Measurements from ENCODE around the gene LRRC74B. TPM values are rescaled to one million over a fixed set of nuclear protein-coding genes. Genes with fewer than 3 reads are reported as not detected.

Gene LRRC74B
- total and polyA plus RNA-seq, 5 donors: not detected

DNA sequence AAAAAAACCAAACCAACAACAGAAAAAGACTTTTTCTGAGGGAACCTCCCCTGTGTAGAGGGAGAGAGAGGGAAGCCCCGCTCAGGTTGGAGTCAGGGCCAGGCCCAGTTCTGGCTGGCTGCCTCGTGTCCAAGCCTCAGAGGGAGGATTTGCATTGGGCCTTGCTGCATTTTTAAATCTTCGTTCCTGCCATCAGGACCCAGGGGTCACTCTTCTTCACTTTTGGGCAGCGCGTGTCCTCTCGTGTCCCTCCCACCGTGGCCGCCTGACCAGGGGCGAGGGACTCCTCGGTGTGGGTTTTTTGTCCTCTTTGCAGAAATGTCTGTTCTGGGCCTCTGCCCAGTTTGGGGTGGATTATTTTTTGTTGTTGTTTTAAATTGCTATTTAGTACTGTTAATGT is 57.9 kb downstream of the LRRC74B start:
- no peaks in the 10 kb centered on the region for H3K9me3 ChIP-seq (ENCODE audit: control insufficient read depth, low read length)
- H3K4me3 ChIP-seq (ENCODE audit: low read length): no peak overlapping the region
- no peak for ATAC-seq

GRCh38 chr22:21104126-21104691 is 58.5 kb downstream of the LRRC74B start:
- H3K4me1 ChIP-seq (ENCODE audit: control insufficient read depth, insufficient read depth, low read length): no peaks in the 10 kb centered on the region
- H3K9me3 ChIP-seq (ENCODE audit: control insufficient read depth, low read length): no peaks in the 10 kb centered on the region
- ATAC-seq (no peak), DNase-seq (no peak)
- whole genome bisulfite sequencing: 84% methylated on average over 3 of the region's 3 CpGs
- no peak overlapping the region for H3K27ac ChIP-seq (ENCODE audit: low read length)
- intact Hi-C loops (cut with DNase I): no loop called here
- H3K4me3 ChIP-seq (ENCODE audit: low read length): no peak overlapping the region
- no peaks in the 10 kb centered on the region for H3K27me3 ChIP-seq (ENCODE audit: control insufficient read depth, insufficient read depth)

More for the DNA sequence above, 57.9 kb downstream of the LRRC74B start:
- intact Hi-C loops (cut with DNase I): no loop called here
- H3K4me1 ChIP-seq (ENCODE audit: control insufficient read depth, insufficient read depth, low read length): no peaks in the 10 kb centered on the region
- 85% methylated on average over 10 of the region's 10 CpGs for WGBS
- H3K27ac ChIP-seq (ENCODE audit: low read length): no peak overlapping the region
- no peak for DNase-seq
- no peaks in the 10 kb centered on the region for H3K27me3 ChIP-seq (ENCODE audit: control insufficient read depth, insufficient read depth)

GRCh38 chr22:21105294-21105693 is 59.5 kb downstream of the LRRC74B start:
- Histone ChIP-seq H3K9me3 (ENCODE audit: control insufficient read depth, low read length) (no peaks in the 10 kb centered on the region), H3K27ac (ENCODE audit: low read length) (no peak overlapping the region), H3K27me3 (ENCODE audit: control insufficient read depth, insufficient read depth) (no peaks in the 10 kb centered on the region), H3K4me1 (ENCODE audit: control insufficient read depth, insufficient read depth, low read length) (no peaks in the 10 kb centered on the region), H3K4me3 (ENCODE audit: low read length) (no peak overlapping the region)
- intact Hi-C loops (cut with DNase I): no loop called here
- DNase-seq (no peak), ATAC-seq (no peak)
- WGBS: 82% methylated on average over 2 of the region's 2 CpGs

GRCh38 chr22:21106000-21106399 is 60.3 kb downstream of the LRRC74B start:
- DNase-seq (no peak), ATAC-seq (no peak)
- Histone ChIP-seq H3K27ac (ENCODE audit: low read length) (no peak overlapping the region), H3K9me3 (ENCODE audit: control insufficient read depth, low read length) (no peaks in the 10 kb centered on the region), H3K4me1 (ENCODE audit: control insufficient read depth, insufficient read depth, low read length) (no peaks in the 10 kb centered on the region), H3K4me3 (ENCODE audit: low read length) (no peak overlapping the region), H3K27me3 (ENCODE audit: control insufficient read depth, insufficient read depth) (no peaks in the 10 kb centered on the region)
- WGBS: 76% methylated on average over 5 of the region's 5 CpGs
- intact Hi-C loops (cut with DNase I): no loop called here

GRCh38 chr22:21108379-21109115 is 62.8 kb downstream of the LRRC74B start:
- Histone ChIP-seq H3K27me3 (ENCODE audit: control insufficient read depth, insufficient read depth) (no peaks in the 10 kb centered on the region), H3K4me1 (ENCODE audit: control insufficient read depth, insufficient read depth, low read length) (no peaks in the 10 kb centered on the region), H3K27ac (ENCODE audit: low read length) (no peak overlapping the region), H3K4me3 (ENCODE audit: low read length) (no peak overlapping the region), H3K9me3 (ENCODE audit: control insufficient read depth, low read length) (no peaks in the 10 kb centered on the region)
- WGBS: 77% methylated on average over 4 of the region's 4 CpGs
- no peak for DNase-seq
- intact Hi-C loops (cut with DNase I): no loop called here
- ATAC-seq: no peak

Small RNA genes lying within 50 kb of the gene (microRNA-seq; reads per million reads assigned to microRNA genes)
- 0 reads per million in 2 donors for gene MIR649

Other genes with a start within 250 kb of the LRRC74B start
- gene PI4KA, start 187.1 kb upstream of the LRRC74B start, total RNA-seq: 10 to 100 TPM; 50.9 to 61.9 (median 53.2) TPM
- 31.3 TPM for gene PI4KA, start 187.1 kb upstream of the LRRC74B start, polyA plus RNA-seq
- 10 to 100 TPM; 25.1 to 27.8 (median 26.5) TPM for gene SNAP29, start 186.9 kb upstream of the LRRC74B start, total RNA-seq
- gene SNAP29, start 186.9 kb upstream of the LRRC74B start, polyA plus RNA-seq: 18.8 TPM
- gene CRKL, start 128.5 kb upstream of the LRRC74B start, total RNA-seq: 10 to 100 TPM; 50.5 to 53.7 (median 52.0) TPM
- gene CRKL, start 128.5 kb upstream of the LRRC74B start, polyA plus RNA-seq: 20.8 TPM
- gene AIFM3, start 78.7 kb upstream of the LRRC74B start, total RNA-seq: 1 to 10 TPM; 1.0 to 2.1 (median 1.4) TPM
- gene AIFM3, start 78.7 kb upstream of the LRRC74B start, polyA plus RNA-seq: 1.4 TPM
- gene LZTR1, start 63.6 kb upstream of the LRRC74B start, total RNA-seq: 10 to 100 TPM; 28.3 to 33.2 (median 31.1) TPM
- gene LZTR1, start 63.6 kb upstream of the LRRC74B start, polyA plus RNA-seq: 20.4 TPM
- 10 to 100 TPM; 23.2 to 25.2 (median 23.8) TPM for gene THAP7, start 43.8 kb upstream of the LRRC74B start, total RNA-seq
- gene THAP7, start 43.8 kb upstream of the LRRC74B start, polyA plus RNA-seq: 38.2 TPM
- gene P2RX6, start 30.8 kb upstream of the LRRC74B start, total RNA-seq: 1 to 10 TPM; 1.7 to 6.7 (median 4.8) TPM
- 2.1 TPM for gene P2RX6, start 30.8 kb upstream of the LRRC74B start, polyA plus RNA-seq
- 1 to 10 TPM in 2 of 4 donors, under 1 TPM in 2; 0.33 to 1.9 (median 0.77) TPM for gene SLC7A4, start 13.4 kb upstream of the LRRC74B start, total RNA-seq
- 0.59 TPM for gene SLC7A4, start 13.4 kb upstream of the LRRC74B start, polyA plus RNA-seq

Measured in right cardiac atrium (tissue), 5 donors.